Heart left ventricle (tissue), 16 donors: ENCODE measurements around the gene SH3BP4. TPM values are rescaled to one million over a fixed set of nuclear protein-coding genes. Genes with fewer than 3 reads are reported as not detected.

ENCODE experiments used
- ATAC-seq, 4 donors: fragments of 200-7000 bp; cut with Tn5 transposase; one replicate each; pipeline ENCODE4 v1.9.1; 2020 to 2022; ENCODE audit warnings: moderate library complexity in 4 of 4, mild to moderate bottlenecking in 3 of 4, moderate number of reproducible peaks in 1 of 4
- DNase-seq, 5 donors: peaks; one replicate each; pipeline ENCODE4 v3.0.0-alpha.2; 2020
- H3K27ac ChIP-seq, 12 donors: fragments of 200-600 bp; sonication (generic) in 4 of 12; one replicate each; pipeline versions ENCODE4 v1.5.0 to v1.8.0; 2016 to 2022; ENCODE audit warnings: mild to moderate bottlenecking in 2 of 12
- H3K27me3 ChIP-seq, 9 donors: fragments of 200-600 bp; sonication (generic) in 2 of 9; one replicate each; pipeline versions ENCODE4 v1.5.1 to v1.8.0; 2016 to 2022; ENCODE audit warnings: mild to moderate bottlenecking in 3 of 9
- H3K36me3 ChIP-seq, 9 donors: fragments of 200-600 bp; sonication (generic) in 2 of 9; one replicate each; pipeline versions ENCODE4 v1.5.0 to v1.8.0; 2018 to 2022; ENCODE audit warnings: mild to moderate bottlenecking in 2 of 9
- H3K4me1 ChIP-seq, 12 donors: fragments of 200-600 bp; sonication (generic) in 4 of 12; one replicate each; pipeline versions ENCODE4 v1.5.0 to v1.8.0; 2016 to 2022; ENCODE audit warnings: mild to moderate bottlenecking in 3 of 12
- H3K4me3 ChIP-seq, 12 donors: fragments of 200-600 bp; sonication (generic) in 4 of 12; one replicate each; pipeline versions ENCODE4 v1.5.0 to v1.8.0; 2017 to 2022; ENCODE audit warnings: mild to moderate bottlenecking in 9 of 12, moderate library complexity in 4 of 12
- H3K9me3 ChIP-seq, 12 donors: fragments of 200-600 bp; sonication (generic) in 4 of 12; one replicate each; pipeline versions ENCODE4 v1.5.0 to v1.8.0; 2016 to 2022; ENCODE audit warnings: mild to moderate bottlenecking in 1 of 12
- POLR2A ChIP-seq, 2 donors: fragments of 450-650 bp; IDR thresholded peaks; one replicate each; pipeline ENCODE4 v1.6.1; 2017; ENCODE audit warnings: antibody characterized with exemption in 2 of 2, mild to moderate bottlenecking in 2 of 2, moderate library complexity in 2 of 2
- WGBS, 4 donors: extraction: QIAGEN DNeasy Blood & Tissue Kit in 2 of 4; methylation state at CpG; one replicate each; pipeline versions ENCODE4 v1.1.5 to v1.1.7; 2013 to 2018; 5-methylcytosine and 5-hydroxymethylcytosine counted together
- intact Hi-C, 10 donors: fragments of 100-400 bp; cut with DNase I; formaldehyde crosslinking; loops; one replicate each; pipeline versions ENCODE4 v1.11.1 to v1.14.2; 2022
- polyA plus RNA-seq, 2 donors: library from polyadenylated mRNA; stranded (reverse); fragments of 200-250 nt; gene quantifications; one replicate each; pipeline ENCODE4 v1.2.3, GENCODE V29; 2013
- total RNA-seq, 9 donors: library from RNA; depleted of rRNA in 2 of 9; stranded (reverse); fragments of >200 nt in 2 of 9; fragmentation: NEBNext Ultra II Directional in 3 of 9; extraction: Animal tissue kit (Norgen Biotek cat#: 25700) in 3 of 9; gene quantifications; one replicate each; pipeline versions ENCODE4 v1.1.0 to v1.2.4, GENCODE V29; 2016 to 2023
- TF ChIP-seq, protein P1 (sequence below), 12 donors: fragments of 200-600 bp; sonication (generic) in 4 of 12; IDR thresholded peaks; one replicate each; pipeline versions ENCODE4 v1.5.0 to v1.8.0; 2018 to 2022; ENCODE audit warnings: antibody characterized with exemption in 12 of 12, mild to moderate bottlenecking in 5 of 12
- donor health status: ischemic (EF 13 %, LVEDD 7.1; RV severe dilation, severe dysfunction).
- donor health status: healthy with polysubstance abuse.
- donor health status: DM: no; HTN: yes; CAD: no.
- donor health status: DM: no; HTN: no; CAD: no.
- donor health status: ischemic (EF 25% LVEDD 6.9; RV normal size, moderate dysfunction).
- donor health status: ischemic (EF 25% LVEDD 5.7; RV mildly dilated, moderate dysfunction).
- donor health status: healthy.
- donor health status: DM: yes; HTN: yes; CAD: no.
- donor health status: ischemic (EF 35%, LVEDD 5.7; RV mildly dilated, moderate dysfunction).
- donor health status: nonischemic (EF 11% LVEDD 7.7; RV severe dilation, severe dysfunction).
- donor health status: DM: yes; HTN: yes; CAD: no.
- donor health status: PGD.
- donor health status: ischemic (EF 29% LVEDD 5.4; RV normal size, mild dysfunction).
- donor health status: nonischemic (EF 23%, LVEDD 6.1; RV moderate dilation, normal function).

Gene SH3BP4
- total and polyA plus RNA-seq, 11 donors: 5.4 to 33.5 (median 12.4) TPM

GRCh38 chr2:235083822-235084221, 132.0 kb downstream of the SH3BP4 start:
- 64 to 85% (median 74%) methylated on average over 3 of the region's 3 CpGs for WGBS, 4 donors
- H3K9me3 ChIP-seq: peaks cover 0 to 12% (median 0%) of the 10 kb centered on the region in 12 donors
- TF ChIP-seq, protein P1, sequence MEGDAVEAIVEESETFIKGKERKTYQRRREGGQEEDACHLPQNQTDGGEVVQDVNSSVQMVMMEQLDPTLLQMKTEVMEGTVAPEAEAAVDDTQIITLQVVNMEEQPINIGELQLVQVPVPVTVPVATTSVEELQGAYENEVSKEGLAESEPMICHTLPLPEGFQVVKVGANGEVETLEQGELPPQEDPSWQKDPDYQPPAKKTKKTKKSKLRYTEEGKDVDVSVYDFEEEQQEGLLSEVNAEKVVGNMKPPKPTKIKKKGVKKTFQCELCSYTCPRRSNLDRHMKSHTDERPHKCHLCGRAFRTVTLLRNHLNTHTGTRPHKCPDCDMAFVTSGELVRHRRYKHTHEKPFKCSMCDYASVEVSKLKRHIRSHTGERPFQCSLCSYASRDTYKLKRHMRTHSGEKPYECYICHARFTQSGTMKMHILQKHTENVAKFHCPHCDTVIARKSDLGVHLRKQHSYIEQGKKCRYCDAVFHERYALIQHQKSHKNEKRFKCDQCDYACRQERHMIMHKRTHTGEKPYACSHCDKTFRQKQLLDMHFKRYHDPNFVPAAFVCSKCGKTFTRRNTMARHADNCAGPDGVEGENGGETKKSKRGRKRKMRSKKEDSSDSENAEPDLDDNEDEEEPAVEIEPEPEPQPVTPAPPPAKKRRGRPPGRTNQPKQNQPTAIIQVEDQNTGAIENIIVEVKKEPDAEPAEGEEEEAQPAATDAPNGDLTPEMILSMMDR (IDR thresholded peaks at IDR 0.05): no peak
- no peak for TF ChIP-seq POLR2A (IDR thresholded peaks at IDR 0.05)
- H3K36me3 ChIP-seq: no peaks in the 10 kb centered on the region
- H3K4me1 ChIP-seq: peaks cover 0 to 21% (median 3%) of the 10 kb centered on the region in 12 donors
- ATAC-seq: no peak
- H3K27ac ChIP-seq: no peak overlapping the region
- intact Hi-C loops: no loop called here
- DNase-seq: peak in 1 of 5 donors; percentile 3
- no peaks in the 10 kb centered on the region for H3K27me3 ChIP-seq
- H3K4me3 ChIP-seq: no peak overlapping the region

DNA sequence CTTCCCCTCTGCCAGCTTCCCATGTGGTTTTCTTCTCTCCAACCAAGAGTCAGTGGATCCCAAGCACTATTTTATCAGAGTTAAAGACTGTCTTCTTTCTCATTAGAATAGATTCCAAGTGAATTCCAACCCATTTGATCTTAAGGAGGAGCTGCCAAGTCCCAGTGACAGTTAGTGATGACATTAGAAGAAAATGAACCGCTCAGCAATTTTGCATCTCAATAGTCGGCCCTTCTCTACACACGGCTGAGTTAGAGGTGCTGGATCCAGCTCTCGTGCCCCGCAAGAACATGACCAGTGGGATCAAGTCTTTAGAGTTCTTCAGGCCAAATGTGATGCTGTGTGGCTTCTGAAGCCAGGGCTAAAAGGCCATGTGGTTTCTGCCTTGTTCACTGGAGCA, 132.6 kb downstream of the SH3BP4 start:
- intact Hi-C loops: no loop called here
- Histone ChIP-seq H3K36me3 (no peaks in the 10 kb centered on the region), H3K9me3 (peaks cover 0 to 12% (median 0%) of the 10 kb centered on the region in 12 donors), H3K27ac (no peak overlapping the region), H3K4me1 (peaks cover 0 to 25% (median 3%) of the 10 kb centered on the region in 12 donors), H3K27me3 (no peaks in the 10 kb centered on the region), H3K4me3 (no peak overlapping the region)
- no peak for ATAC-seq
- TF ChIP-seq, protein P1 (IDR thresholded peaks at IDR 0.05): no peak
- no peak for TF ChIP-seq POLR2A (IDR thresholded peaks at IDR 0.05)
- WGBS, 4 donors: 89 to 96% (median 92%) methylated on average over 5 of the region's 5 CpGs
- DNase-seq: no peak

GRCh38 chr2:235085476-235085875, 133.7 kb downstream of the SH3BP4 start:
- Histone ChIP-seq H3K9me3 (peaks cover 0 to 12% (median 0%) of the 10 kb centered on the region in 12 donors), H3K27me3 (no peaks in the 10 kb centered on the region), H3K27ac (no peak overlapping the region), H3K4me1 (peaks cover 0 to 25% (median 3%) of the 10 kb centered on the region in 12 donors), H3K36me3 (no peaks in the 10 kb centered on the region), H3K4me3 (no peak overlapping the region)
- ATAC-seq (no peak), DNase-seq (no peak)
- WGBS, 4 donors: 56 to 89% (median 69%) methylated on average over 1 of the region's 1 CpG
- TF ChIP-seq, protein P1 (IDR thresholded peaks at IDR 0.05): no peak
- TF ChIP-seq POLR2A (IDR thresholded peaks at IDR 0.05): no peak
- intact Hi-C loops: loop anchor here in 2 of 10 donors (5.0 kb wide), 2 partner anchors 73 to 83 kb away; no protein-coding TSS in a partner anchor

- Histone ChIP-seq H3K36me3 (no peaks in the 10 kb centered on the region), H3K9me3 (peaks cover 0 to 12% (median 0%) of the 10 kb centered on the region in 12 donors), H3K4me3 (no peak overlapping the region), H3K27me3 (no peaks in the 10 kb centered on the region), H3K27ac (no peak overlapping the region), H3K4me1 (peaks cover 0 to 25% (median 3%) of the 10 kb centered on the region in 12 donors)
- DNase-seq (no peak), ATAC-seq (no peak)
- TF ChIP-seq, protein P1 (IDR thresholded peaks at IDR 0.05): no peak
- no peak for TF ChIP-seq POLR2A (IDR thresholded peaks at IDR 0.05)
- 84 to 90% (median 89%) methylated on average over 15 of the region's 15 CpGs for WGBS, 4 donors
- intact Hi-C loops: loop anchor here in 2 of 10 donors (5.0 kb wide), 2 partner anchors 74 to 84 kb away; no protein-coding TSS in a partner anchor
Observed at GRCh38 chr2:235086481-235087184, 134.8 kb downstream of the SH3BP4 start.
